ENCODE results near the gene FAM234A.

Gene FAM234A

DNA sequence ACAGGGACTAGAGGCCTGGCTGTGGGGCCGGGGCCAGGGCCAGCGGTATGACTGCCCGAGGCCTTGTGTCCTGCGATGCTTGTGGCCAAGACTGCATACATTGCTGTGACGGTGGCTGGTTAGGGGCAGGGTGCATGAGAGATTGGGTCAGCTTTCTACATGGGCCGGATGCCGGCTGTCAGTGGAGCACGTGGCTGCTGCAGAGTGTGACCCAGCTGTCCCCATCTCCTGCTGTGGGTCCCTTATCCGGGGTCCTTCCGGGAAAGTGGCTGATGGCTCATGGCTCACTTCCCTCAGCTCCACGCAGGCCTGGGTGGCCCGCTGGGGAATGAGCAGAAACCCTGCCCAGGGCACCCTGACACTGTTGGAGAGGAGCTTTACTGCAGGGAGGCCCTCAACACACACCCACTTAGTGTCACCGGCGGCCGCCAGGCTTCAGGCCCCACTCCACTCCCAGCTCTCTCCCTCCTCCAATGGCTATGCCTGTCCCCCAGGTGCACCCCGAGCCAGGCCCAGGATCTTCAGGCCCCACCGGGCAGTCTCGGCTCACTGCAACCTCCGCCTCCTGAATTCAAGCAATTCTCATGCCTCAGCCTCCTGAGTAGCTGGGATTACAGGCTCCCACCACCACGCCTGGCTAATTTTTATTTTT lies 41.9 kb downstream of the FAM234A start:
- no peaks in the 10 kb centered on the region for H3K36me3 ChIP-seq (ENCODE audit: insufficient read depth)
- no peaks in the 10 kb centered on the region for H4K20me1 ChIP-seq (ENCODE audit: insufficient read depth)
- H3K4me1 ChIP-seq (ENCODE audit: low read depth, poor library complexity, severe bottlenecking), result peaks cover 7% of the 10 kb centered on the region
- H3K9ac ChIP-seq, result no peak overlapping the region
- peaks cover 40% of the 10 kb centered on the region; the same call in 1 of the 2 replicates for H3K27me3 ChIP-seq (ENCODE audit: insufficient read depth, low read depth)
- H3K79me2 ChIP-seq (ENCODE audit: insufficient read depth, low read depth), result no peaks in the 10 kb centered on the region
- H3K4me2 ChIP-seq, result no peak overlapping the region
- H2AFZ ChIP-seq (ENCODE audit: low read depth), result no peak overlapping the region
- H3K27ac ChIP-seq, result no peak overlapping the region
- no peak overlapping the region for H3K4me3 ChIP-seq (IDR thresholded peaks at IDR 0.05; ENCODE audit: insufficient read depth, low read depth, low read length)
- no peak for TF ChIP-seq CTCF (conservative IDR thresholded peaks at IDR 0.05; ENCODE audit: low read depth, low read length)

DNA sequence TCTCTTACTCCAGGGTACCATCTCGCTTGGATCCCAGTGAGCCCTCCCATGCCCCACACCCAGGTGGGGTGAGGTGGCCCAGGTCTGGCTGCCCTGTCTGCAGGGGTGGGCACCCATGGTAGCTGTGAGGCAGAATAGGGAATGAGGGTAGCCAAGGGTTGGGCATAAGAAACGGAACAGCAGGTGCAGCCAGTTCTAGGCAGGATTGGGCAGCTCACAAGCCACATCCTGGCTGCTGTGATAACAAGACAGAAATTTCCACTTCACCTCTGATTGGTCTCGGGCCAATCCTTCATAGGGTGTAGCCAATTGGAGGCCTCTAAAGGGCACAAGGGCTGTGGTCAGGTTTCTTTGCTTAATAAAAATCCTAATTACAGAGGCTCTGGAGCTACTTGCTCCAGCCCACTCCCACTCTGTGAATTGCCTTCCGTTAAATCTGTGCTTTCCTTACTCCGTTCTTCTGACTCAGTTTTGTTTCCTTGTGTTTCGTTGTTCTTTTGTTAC lies 44.3 kb downstream of the FAM234A start:
- no peak overlapping the region; the same call in 1 of the 2 replicates for H3K4me2 ChIP-seq
- H3K27me3 ChIP-seq (ENCODE audit: insufficient read depth, low read depth), result peaks cover 34% of the 10 kb centered on the region; the same call in 1 of the 2 replicates

DNA sequence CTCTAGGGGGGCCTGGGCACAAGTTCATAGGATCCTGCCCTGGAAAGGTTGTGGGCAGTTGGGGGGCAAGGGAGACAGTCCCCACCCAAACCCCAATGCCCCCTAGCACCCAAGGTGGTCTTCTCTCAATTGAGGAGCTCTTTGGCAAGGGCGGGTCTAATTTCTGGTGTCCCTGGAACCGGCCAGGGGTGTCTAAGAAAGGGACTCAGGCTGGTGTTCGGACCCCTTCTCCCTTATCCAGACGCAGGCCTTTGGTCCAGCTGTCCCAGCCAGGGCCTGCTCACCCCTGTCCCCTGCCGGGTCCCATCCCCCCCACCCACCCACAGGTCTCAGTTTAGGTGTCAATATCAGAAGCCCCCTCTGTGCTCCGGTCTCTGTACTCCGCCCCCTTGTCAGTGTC lies 44.9 kb downstream of the FAM234A start:
- H3K27me3 ChIP-seq (ENCODE audit: insufficient read depth, low read depth), result peaks cover 28% of the 10 kb centered on the region; the same call in 1 of the 2 replicates
- H3K4me2 ChIP-seq, result no peak overlapping the region
- H4K20me1 ChIP-seq (ENCODE audit: insufficient read depth), result no peaks in the 10 kb centered on the region
- H3K36me3 ChIP-seq (ENCODE audit: insufficient read depth), result no peaks in the 10 kb centered on the region
- no peak overlapping the region for H3K9ac ChIP-seq
- no peaks in the 10 kb centered on the region for H3K79me2 ChIP-seq (ENCODE audit: insufficient read depth, low read depth)
- no peak overlapping the region for H2AFZ ChIP-seq (ENCODE audit: low read depth)
- no peak overlapping the region for H3K27ac ChIP-seq
- no peak overlapping the region for H3K4me3 ChIP-seq (IDR thresholded peaks at IDR 0.05; ENCODE audit: insufficient read depth, low read depth, low read length)
- H3K4me1 ChIP-seq (ENCODE audit: low read depth, poor library complexity, severe bottlenecking), result peaks cover 4% of the 10 kb centered on the region
- no peak for TF ChIP-seq CTCF (conservative IDR thresholded peaks at IDR 0.05; ENCODE audit: low read depth, low read length)

More for the DNA sequence above, 44.3 kb downstream of the FAM234A start:
- Histone ChIP-seq H4K20me1 (ENCODE audit: insufficient read depth) (no peaks in the 10 kb centered on the region), H2AFZ (ENCODE audit: low read depth) (no peak overlapping the region), H3K79me2 (ENCODE audit: insufficient read depth, low read depth) (no peaks in the 10 kb centered on the region), H3K36me3 (ENCODE audit: insufficient read depth) (no peaks in the 10 kb centered on the region), H3K9ac (no peak overlapping the region), H3K27ac (no peak overlapping the region), H3K4me3 (IDR thresholded peaks at IDR 0.05; ENCODE audit: insufficient read depth, low read depth, low read length) (no peak overlapping the region), H3K4me1 (ENCODE audit: low read depth, poor library complexity, severe bottlenecking) (peaks cover 4% of the 10 kb centered on the region)
- TF ChIP-seq CTCF (conservative IDR thresholded peaks at IDR 0.05; ENCODE audit: low read depth, low read length), result no peak

DNA sequence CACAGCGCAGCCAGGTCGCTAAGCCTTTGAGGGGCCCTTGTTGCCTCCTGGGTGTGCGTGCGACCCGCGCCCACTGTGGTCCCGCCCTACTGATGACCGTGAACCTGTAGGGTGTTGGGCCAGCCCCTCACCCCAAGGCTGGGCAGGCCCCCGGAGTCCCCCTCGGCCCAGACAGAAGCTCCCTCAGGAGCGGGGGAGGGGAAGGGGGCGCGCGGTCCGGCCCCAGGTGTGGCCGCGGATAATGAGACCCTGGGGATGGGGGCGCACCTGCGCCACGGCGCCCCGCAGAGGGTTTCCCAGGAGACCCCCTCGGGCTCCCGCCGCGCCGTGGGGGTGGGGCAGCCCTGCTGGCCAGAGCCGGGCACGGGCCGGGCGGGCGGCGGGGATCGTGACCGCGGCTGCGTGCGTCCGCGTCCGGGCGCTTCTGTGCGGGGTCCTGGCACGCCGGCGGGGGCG lies 45.4 kb downstream of the FAM234A start:
- no peak overlapping the region for H3K4me2 ChIP-seq
- peaks cover 24% of the 10 kb centered on the region; the same call in 1 of the 2 replicates for H3K27me3 ChIP-seq (ENCODE audit: insufficient read depth, low read depth)
- peaks cover 4% of the 10 kb centered on the region for H3K4me1 ChIP-seq (ENCODE audit: low read depth, poor library complexity, severe bottlenecking)
- H3K79me2 ChIP-seq (ENCODE audit: insufficient read depth, low read depth), result no peaks in the 10 kb centered on the region
- H3K36me3 ChIP-seq (ENCODE audit: insufficient read depth), result no peaks in the 10 kb centered on the region
- H3K9ac ChIP-seq, result no peak overlapping the region
- no peaks in the 10 kb centered on the region for H4K20me1 ChIP-seq (ENCODE audit: insufficient read depth)
- no peak overlapping the region for H2AFZ ChIP-seq (ENCODE audit: low read depth)
- no peak overlapping the region for H3K27ac ChIP-seq
- H3K4me3 ChIP-seq (IDR thresholded peaks at IDR 0.05; ENCODE audit: insufficient read depth, low read depth, low read length), result no peak overlapping the region
- no peak for TF ChIP-seq CTCF (conservative IDR thresholded peaks at IDR 0.05; ENCODE audit: low read depth, low read length)

Measured in KMS-11 (cell line).